Mesendoderm (in vitro differentiated cells): ENCODE results near the gene PKIG.

ENCODE experiments used
- DNase-seq: peaks from one replicate; pipeline ENCODE4 v3.0.0; 2013
- H2AK5ac ChIP-seq: 2 replicates; pipeline ENCODE4 v1.6.1; 2013; ENCODE audit warnings: low read length, inconsistent platforms
- H2BK120ac ChIP-seq: 2 replicates; pipeline ENCODE4 v1.6.1; 2013; ENCODE audit warnings: low read depth, mild to moderate bottlenecking, low read length, moderate library complexity, mixed read lengths
- H2BK15ac ChIP-seq: replicated peaks from 2 replicates; pipeline ENCODE4 v1.6.1; 2013; ENCODE audit warnings: low read depth, mild to moderate bottlenecking, moderate library complexity
- H2BK5ac ChIP-seq: 2 replicates; pipeline ENCODE4 v1.6.1; 2013; ENCODE audit warnings: low read length, inconsistent platforms
- H3K18ac ChIP-seq: 2 replicates; pipeline ENCODE4 v1.6.1; 2013; ENCODE audit warnings: mild to moderate bottlenecking, low read length, mixed read lengths
- H3K23ac ChIP-seq: one replicate; pipeline ENCODE4 v1.6.1; 2013; ENCODE audit warnings: low read length
- H3K27ac ChIP-seq: 2 replicates; pipeline ENCODE4 v1.5.1; 2013; ENCODE audit warnings: low read depth, mild to moderate bottlenecking, inconsistent platforms, low read length, moderate library complexity
- H3K27me3 ChIP-seq: 2 replicates; pipeline ENCODE4 v1.6.1; 2013; ENCODE audit warnings: low read length, control low read depth, mild to moderate bottlenecking, inconsistent platforms; ENCODE audit not compliant: insufficient read depth, poor library complexity
- H3K36me3 ChIP-seq: 2 replicates; pipeline ENCODE4 v1.6.1; 2013; ENCODE audit warnings: low read length, inconsistent platforms; ENCODE audit not compliant: control insufficient read depth, insufficient read depth
- H3K4ac ChIP-seq: one replicate; pipeline ENCODE4 v1.6.1; 2013; ENCODE audit warnings: low read depth, mild to moderate bottlenecking, low read length, moderate library complexity
- H3K4me1 ChIP-seq: 2 replicates; pipeline ENCODE4 v1.6.1; 2013; ENCODE audit warnings: low read depth, low read length, inconsistent platforms; ENCODE audit not compliant: control insufficient read depth
- H3K4me2 ChIP-seq: 2 replicates; pipeline ENCODE4 v1.6.1; 2013; ENCODE audit warnings: low read length
- H3K4me3 ChIP-seq: 2 replicates; pipeline ENCODE4 v1.5.1; 2013; ENCODE audit warnings: mild to moderate bottlenecking, low read length
- H3K56ac ChIP-seq: one replicate; pipeline ENCODE4 v1.6.1; 2013; ENCODE audit warnings: low read length
- H3K79me1 ChIP-seq: 2 replicates; pipeline ENCODE4 v1.6.1; 2013; ENCODE audit warnings: low read length, inconsistent platforms
- H3K79me2 ChIP-seq: 2 replicates; pipeline ENCODE4 v1.6.1; 2013; ENCODE audit warnings: mild to moderate bottlenecking, low read length; ENCODE audit not compliant: control insufficient read depth, insufficient read depth
- H3K9ac ChIP-seq: 2 replicates; pipeline ENCODE4 v1.6.1; 2013; ENCODE audit warnings: low read length, inconsistent platforms
- H4K5ac ChIP-seq: one replicate; pipeline ENCODE4 v1.6.1; 2013; ENCODE audit warnings: low read length
- H4K8ac ChIP-seq: one replicate; pipeline ENCODE4 v1.6.1; 2013; ENCODE audit warnings: low read depth, mild to moderate bottlenecking, control low read depth, low read length, moderate library complexity
- WGBS: extraction: QIAGEN DNeasy Blood & Tissue Kit; methylation state at CpG from one replicate; pipeline ENCODE4 v1.1.7; 2013; ENCODE audit warnings: low lambda C conversion rate, missing lambda C conversion rate; ENCODE audit not compliant: insufficient coverage; ENCODE audit errors: extremely low coverage; 5-methylcytosine and 5-hydroxymethylcytosine counted together

PKIG gene

GRCh38 chr20:44580581-44581268 lies 1.7 kb upstream of the PKIG start:
- no peak overlapping the region for H3K4me3 ChIP-seq
- DNase-seq = no peak
- no peaks in the 10 kb centered on the region for H3K36me3 ChIP-seq
- WGBS = no CpG with 5 or more reads among the region's 9 CpGs
- H3K27ac ChIP-seq = no peak overlapping the region
- peaks cover 6% of the 10 kb centered on the region for H3K79me1 ChIP-seq
- H2BK15ac ChIP-seq = no peak overlapping the region
- no peak overlapping the region for H2AK5ac ChIP-seq
- H3K4ac ChIP-seq = no peak overlapping the region
- H3K23ac ChIP-seq = no peak overlapping the region
- H3K9ac ChIP-seq = no peak overlapping the region
- H3K4me1 ChIP-seq = peaks cover 11% of the 10 kb centered on the region
- no peak overlapping the region for H3K56ac ChIP-seq
- no peak overlapping the region for H3K4me2 ChIP-seq
- H3K27me3 ChIP-seq = no peaks in the 10 kb centered on the region
- no peak overlapping the region for H3K18ac ChIP-seq
- no peak overlapping the region for H4K5ac ChIP-seq
- H2BK5ac ChIP-seq = no peak overlapping the region
- no peak overlapping the region for H2BK120ac ChIP-seq
- no peak overlapping the region for H4K8ac ChIP-seq
- H3K79me2 ChIP-seq = no peaks in the 10 kb centered on the region

GRCh38 chr20:44581515-44581914 lies 864 bp upstream of the PKIG start:
- H3K79me2 ChIP-seq = no peaks in the 10 kb centered on the region
- no peak overlapping the region for H4K5ac ChIP-seq
- no peak overlapping the region for H3K18ac ChIP-seq
- no peak overlapping the region for H2AK5ac ChIP-seq
- no CpG with 5 or more reads among the region's 1 CpG for WGBS
- H3K27me3 ChIP-seq = no peaks in the 10 kb centered on the region
- H2BK120ac ChIP-seq = no peak overlapping the region
- no peak overlapping the region for H3K56ac ChIP-seq
- no peaks in the 10 kb centered on the region for H3K36me3 ChIP-seq
- H3K79me1 ChIP-seq = peaks cover 6% of the 10 kb centered on the region
- no peak overlapping the region for H3K23ac ChIP-seq
- no peak overlapping the region for H4K8ac ChIP-seq
- H3K27ac ChIP-seq = no peak overlapping the region
- no peak overlapping the region for H3K4me3 ChIP-seq
- H3K4me1 ChIP-seq = peaks cover 11% of the 10 kb centered on the region
- H3K4me2 ChIP-seq = no peak overlapping the region
- no peak for DNase-seq
- no peak overlapping the region for H3K4ac ChIP-seq
- no peak overlapping the region for H2BK5ac ChIP-seq
- H3K9ac ChIP-seq = no peak overlapping the region
- no peak overlapping the region for H2BK15ac ChIP-seq

- WGBS = no CpG with 5 or more reads among the region's 1 CpG
- no peak overlapping the region for H3K4me2 ChIP-seq
- peaks cover 11% of the 10 kb centered on the region for H3K4me1 ChIP-seq
- no peak overlapping the region for H4K5ac ChIP-seq
- H3K27me3 ChIP-seq = no peaks in the 10 kb centered on the region
- H3K4me3 ChIP-seq = no peak overlapping the region
- peak overlapping the region; percentile 22 for H3K18ac ChIP-seq
- no peak overlapping the region for H3K56ac ChIP-seq
- H2BK120ac ChIP-seq = no peak overlapping the region
- H2BK5ac ChIP-seq = no peak overlapping the region
- H3K23ac ChIP-seq = no peak overlapping the region
- no peak for DNase-seq
- H3K36me3 ChIP-seq = no peaks in the 10 kb centered on the region
- no peak overlapping the region for H3K27ac ChIP-seq
- no peak overlapping the region for H3K9ac ChIP-seq
- H3K79me2 ChIP-seq = no peaks in the 10 kb centered on the region
- peaks cover 6% of the 10 kb centered on the region for H3K79me1 ChIP-seq
- H4K8ac ChIP-seq = no peak overlapping the region
- no peak overlapping the region for H2AK5ac ChIP-seq
- H3K4ac ChIP-seq = no peak overlapping the region
- no peak overlapping the region for H2BK15ac ChIP-seq
These were observed 778 bp downstream of the PKIG start for GRCh38 chr20:44583157-44583556.

GRCh38 chr20:44584162-44584561 lies 1.8 kb downstream of the PKIG start:
- WGBS = no CpG with 5 or more reads among the region's 4 CpGs
- Histone ChIP-seq H3K9ac (no peak overlapping the region), H3K27ac (no peak overlapping the region), H3K4me3 (no peak overlapping the region), H2BK5ac (no peak overlapping the region), H4K8ac (no peak overlapping the region), H2BK15ac (no peak overlapping the region), H3K4me1 (peaks cover 11% of the 10 kb centered on the region), H3K4me2 (no peak overlapping the region), H3K18ac (no peak overlapping the region), H3K27me3 (no peaks in the 10 kb centered on the region), H3K23ac (no peak overlapping the region), H4K5ac (no peak overlapping the region), H3K79me2 (no peaks in the 10 kb centered on the region), H3K79me1 (peaks cover 6% of the 10 kb centered on the region), H2BK120ac (no peak overlapping the region), H3K56ac (no peak overlapping the region), H3K36me3 (no peaks in the 10 kb centered on the region), H3K4ac (no peak overlapping the region), H2AK5ac (no peak overlapping the region)
- no peak for DNase-seq

- Histone ChIP-seq H2BK15ac (no peak overlapping the region), H3K18ac (no peak overlapping the region), H3K4me3 (no peak overlapping the region), H3K56ac (peak overlapping the region; percentile 2), H3K4ac (no peak overlapping the region), H3K4me1 (peaks cover 11% of the 10 kb centered on the region), H3K23ac (no peak overlapping the region), H3K27me3 (no peaks in the 10 kb centered on the region), H4K8ac (no peak overlapping the region), H3K79me2 (no peaks in the 10 kb centered on the region), H2BK5ac (no peak overlapping the region), H2AK5ac (peak overlapping the region; percentile 11), H3K4me2 (no peak overlapping the region), H4K5ac (no peak overlapping the region), H3K79me1 (peaks cover 3% of the 10 kb centered on the region), H3K9ac (no peak overlapping the region), H3K27ac (no peak overlapping the region), H2BK120ac (no peak overlapping the region), H3K36me3 (no peaks in the 10 kb centered on the region)
- no peak for DNase-seq
- WGBS = no CpG with 5 or more reads among the region's 6 CpGs
These were observed 2.9 kb downstream of the PKIG start for GRCh38 chr20:44585057-44585963.
